IMR-90 (cell line): Measurements from ENCODE around the gene MAP2K2.
A peak's percentile ranks its signal among the peaks of the same experiment; 100 is the strongest.

Experiments
- BHLHE40 ChIP-seq: fragments of 150-350 bp; IDR thresholded peaks from 2 replicates; pipeline ENCODE4 v1.6.1; 2016; ENCODE audit warnings: mild to moderate bottlenecking, low read depth, low read length
- CEBPB ChIP-seq: IDR thresholded peaks from 2 replicates; pipeline ENCODE4 v1.6.1; 2012; ENCODE audit warnings: low read depth, low read length, improper control_type of control experiment
- CHD1 ChIP-seq: IDR thresholded peaks from 2 replicates; pipeline ENCODE4 v1.6.1; 2012; ENCODE audit warnings: low read depth, low read length, improper control_type of control experiment
- FOS ChIP-seq: fragments of 150-350 bp; IDR thresholded peaks from 2 replicates; pipeline ENCODE4 v1.6.1; 2016; ENCODE audit warnings: low read depth, low read length
- MAZ ChIP-seq: IDR thresholded peaks from 2 replicates; pipeline ENCODE4 v1.6.1; 2012; ENCODE audit warnings: low read depth, mild to moderate bottlenecking, low read length, improper control_type of control experiment, moderate library complexity, borderline replicate concordance
- MXI1 ChIP-seq: IDR thresholded peaks from 2 replicates; pipeline ENCODE4 v1.6.1; 2012; ENCODE audit warnings: low read depth, mild to moderate bottlenecking, low read length, moderate library complexity, borderline replicate concordance
- NFE2L2 ChIP-seq: fragments of 150-350 bp; IDR thresholded peaks from 2 replicates; pipeline ENCODE4 v1.6.1; 2016; ENCODE audit warnings: low read depth, mild to moderate bottlenecking, low read length
- POLR2A ChIP-seq: IDR thresholded peaks from 2 replicates; pipeline ENCODE4 v1.6.1; 2012; ENCODE audit warnings: mild to moderate bottlenecking, low read depth, low read length
- RAD21 ChIP-seq: IDR thresholded peaks from 2 replicates; pipeline ENCODE4 v1.6.1; 2012; ENCODE audit warnings: low read length, improper control_type of control experiment
- RCOR1 ChIP-seq: IDR thresholded peaks from 2 replicates; pipeline ENCODE4 v1.6.1; 2012; ENCODE audit warnings: mild to moderate bottlenecking, low read length, improper control_type of control experiment; ENCODE audit not compliant: insufficient replicate concordance
- SMC3 ChIP-seq: fragments of 150-350 bp; IDR thresholded peaks from 2 replicates; pipeline ENCODE4 v1.6.1; 2016; ENCODE audit warnings: low read depth, mild to moderate bottlenecking, antibody characterized with exemption, low read length, moderate library complexity
- TF ChIP-seq, protein P1 (sequence below): conservative IDR thresholded peaks from 2 replicates; pipeline ENCODE4 v1.5.1; 2012; ENCODE audit warnings: mild to moderate bottlenecking, low read depth, low read length, improper control_type of control experiment
- TF ChIP-seq, protein P2 (sequence below): fragments of 150-350 bp; IDR thresholded peaks from 2 replicates; pipeline ENCODE4 v1.6.1; 2016; ENCODE audit warnings: low read depth, mild to moderate bottlenecking, low read length, moderate library complexity, borderline replicate concordance

DNA sequence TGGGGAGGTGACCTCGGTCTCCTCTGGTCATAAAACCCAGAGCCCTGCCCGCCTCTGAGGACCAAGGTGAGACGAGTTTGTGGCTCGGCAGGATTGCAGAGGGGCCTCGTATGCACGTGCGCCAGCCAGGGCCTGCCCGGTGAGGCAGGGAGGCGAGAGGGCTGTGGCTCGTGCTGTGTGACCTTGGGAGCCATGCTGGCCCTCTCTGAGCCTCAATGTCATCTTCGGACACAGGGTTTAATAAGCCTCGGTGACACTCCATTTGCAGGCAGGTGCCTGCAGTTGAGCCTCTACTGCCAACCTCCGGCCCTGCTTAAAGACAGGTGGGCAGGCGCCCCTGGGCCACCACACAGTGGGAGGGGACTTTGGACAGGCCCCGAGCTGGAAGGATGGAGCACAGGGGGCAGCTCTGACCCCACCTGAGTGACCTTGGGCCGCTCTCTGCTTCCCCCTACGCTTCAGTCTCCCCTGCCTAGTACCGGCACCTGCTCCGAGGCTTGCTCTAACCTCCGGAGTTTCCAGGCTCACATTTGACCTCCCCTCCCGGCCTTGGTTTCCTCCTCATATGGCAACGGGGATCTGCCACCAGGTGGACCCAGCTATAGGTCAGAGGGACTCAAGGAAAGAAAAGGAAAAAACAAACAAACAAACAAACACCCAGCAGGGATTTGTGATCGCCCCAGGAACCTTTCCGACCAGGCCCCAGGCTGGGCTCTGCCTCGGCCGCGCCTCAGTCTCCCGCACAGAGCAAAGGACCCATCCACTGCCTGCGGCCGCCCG is 60.4 kb downstream of the MAP2K2 start:
- peak; percentile 63; the same call in 1 of the 2 replicates for TF ChIP-seq POLR2A
- no peak for TF ChIP-seq NFE2L2
- no peak for TF ChIP-seq MXI1
- no peak for TF ChIP-seq CEBPB
- TF ChIP-seq, protein P1, sequence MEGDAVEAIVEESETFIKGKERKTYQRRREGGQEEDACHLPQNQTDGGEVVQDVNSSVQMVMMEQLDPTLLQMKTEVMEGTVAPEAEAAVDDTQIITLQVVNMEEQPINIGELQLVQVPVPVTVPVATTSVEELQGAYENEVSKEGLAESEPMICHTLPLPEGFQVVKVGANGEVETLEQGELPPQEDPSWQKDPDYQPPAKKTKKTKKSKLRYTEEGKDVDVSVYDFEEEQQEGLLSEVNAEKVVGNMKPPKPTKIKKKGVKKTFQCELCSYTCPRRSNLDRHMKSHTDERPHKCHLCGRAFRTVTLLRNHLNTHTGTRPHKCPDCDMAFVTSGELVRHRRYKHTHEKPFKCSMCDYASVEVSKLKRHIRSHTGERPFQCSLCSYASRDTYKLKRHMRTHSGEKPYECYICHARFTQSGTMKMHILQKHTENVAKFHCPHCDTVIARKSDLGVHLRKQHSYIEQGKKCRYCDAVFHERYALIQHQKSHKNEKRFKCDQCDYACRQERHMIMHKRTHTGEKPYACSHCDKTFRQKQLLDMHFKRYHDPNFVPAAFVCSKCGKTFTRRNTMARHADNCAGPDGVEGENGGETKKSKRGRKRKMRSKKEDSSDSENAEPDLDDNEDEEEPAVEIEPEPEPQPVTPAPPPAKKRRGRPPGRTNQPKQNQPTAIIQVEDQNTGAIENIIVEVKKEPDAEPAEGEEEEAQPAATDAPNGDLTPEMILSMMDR, result no peak
- no peak for TF ChIP-seq CHD1
- no peak for TF ChIP-seq SMC3
- TF ChIP-seq RAD21, result no peak
- no peak for TF ChIP-seq RCOR1
- TF ChIP-seq, protein P2, sequence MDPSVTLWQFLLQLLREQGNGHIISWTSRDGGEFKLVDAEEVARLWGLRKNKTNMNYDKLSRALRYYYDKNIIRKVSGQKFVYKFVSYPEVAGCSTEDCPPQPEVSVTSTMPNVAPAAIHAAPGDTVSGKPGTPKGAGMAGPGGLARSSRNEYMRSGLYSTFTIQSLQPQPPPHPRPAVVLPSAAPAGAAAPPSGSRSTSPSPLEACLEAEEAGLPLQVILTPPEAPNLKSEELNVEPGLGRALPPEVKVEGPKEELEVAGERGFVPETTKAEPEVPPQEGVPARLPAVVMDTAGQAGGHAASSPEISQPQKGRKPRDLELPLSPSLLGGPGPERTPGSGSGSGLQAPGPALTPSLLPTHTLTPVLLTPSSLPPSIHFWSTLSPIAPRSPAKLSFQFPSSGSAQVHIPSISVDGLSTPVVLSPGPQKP, result no peak
- no peak for TF ChIP-seq FOS
- no peak for TF ChIP-seq MAZ
- TF ChIP-seq BHLHE40, result no peak
